H9 (cell line): Measurements from ENCODE around the gene GNAS-AS1. TPM values are rescaled to one million over a fixed set of nuclear protein-coding genes. Genes with fewer than 3 reads are reported as not detected.

Experiments used
- DNase-seq: peaks from one replicate; pipeline ENCODE4 v3.0.0-alpha.2; 2017
- H2AFZ ChIP-seq: one replicate; pipeline ENCODE4 v1.6.1; 2013; ENCODE audit warnings: mild to moderate bottlenecking, low read length, control low read depth, moderate library complexity
- H2AK5ac ChIP-seq: 2 replicates; pipeline ENCODE4 v1.6.1; 2013; ENCODE audit warnings: low read length, control low read depth, mixed read lengths; ENCODE audit not compliant: insufficient read length
- H2BK120ac ChIP-seq: one replicate; pipeline ENCODE4 v1.6.1; 2013; ENCODE audit warnings: low read depth, mild to moderate bottlenecking, low read length, control low read depth, inconsistent platforms; ENCODE audit not compliant: poor library complexity, severe bottlenecking
- H2BK12ac ChIP-seq: 2 replicates; pipeline ENCODE4 v1.6.1; 2013; ENCODE audit warnings: low read length, control low read depth, mixed read lengths, low read depth; ENCODE audit not compliant: insufficient read length
- H2BK15ac ChIP-seq: 2 replicates; pipeline ENCODE4 v1.6.1; 2013; ENCODE audit warnings: low read depth, low read length, control low read depth
- H2BK20ac ChIP-seq: one replicate; pipeline ENCODE4 v1.6.1; 2013; ENCODE audit warnings: low read depth, mild to moderate bottlenecking, low read length, control low read depth, inconsistent platforms; ENCODE audit not compliant: poor library complexity, severe bottlenecking
- H2BK5ac ChIP-seq: 2 replicates; pipeline ENCODE4 v1.6.1; 2013; ENCODE audit warnings: low read length, control low read depth, mixed read lengths; ENCODE audit not compliant: insufficient read length
- H3K14ac ChIP-seq: 2 replicates; pipeline ENCODE4 v1.6.1; 2013; ENCODE audit warnings: low read length, control low read depth; ENCODE audit not compliant: insufficient read depth
- H3K18ac ChIP-seq: 2 replicates; pipeline ENCODE4 v1.6.1; 2013; ENCODE audit warnings: low read depth, mild to moderate bottlenecking, mixed read lengths, low read length, control low read depth; ENCODE audit not compliant: insufficient read length
- H3K23ac ChIP-seq: 2 replicates; pipeline ENCODE4 v1.6.1; 2013; ENCODE audit warnings: low read length, control low read depth, mixed read lengths, low read depth; ENCODE audit not compliant: insufficient read length
- H3K23me2 ChIP-seq: 2 replicates; pipeline ENCODE4 v1.6.1; 2013; ENCODE audit warnings: low read depth, mild to moderate bottlenecking, mixed read lengths, low read length, control low read depth; ENCODE audit not compliant: insufficient read length, poor library complexity, severe bottlenecking
- H3K27ac ChIP-seq: 2 replicates; pipeline ENCODE4 v1.5.1; 2013; ENCODE audit warnings: low read length, control low read depth, mixed read lengths, low read depth; ENCODE audit not compliant: insufficient read length
- H3K27me3 ChIP-seq: 2 replicates; pipeline ENCODE4 v1.6.1; 2013; ENCODE audit warnings: low read length, control low read depth, inconsistent platforms; ENCODE audit not compliant: insufficient read depth
- H3K4ac ChIP-seq: 2 replicates; pipeline ENCODE4 v1.6.1; 2013; ENCODE audit warnings: low read depth, mild to moderate bottlenecking, control low read depth, inconsistent platforms, low read length, moderate library complexity
- H3K4me1 ChIP-seq: 2 replicates; pipeline ENCODE4 v1.6.1; 2013; ENCODE audit warnings: low read length, control low read depth, inconsistent platforms; ENCODE audit not compliant: insufficient read depth
- H3K4me2 ChIP-seq: 2 replicates; pipeline ENCODE4 v1.6.1; 2013; ENCODE audit warnings: low read length, control low read depth, mixed read lengths; ENCODE audit not compliant: insufficient read length, insufficient read depth
- H3K56ac ChIP-seq: 2 replicates; pipeline ENCODE4 v1.6.1; 2013; ENCODE audit warnings: low read depth, mild to moderate bottlenecking, mixed read lengths, low read length, control low read depth; ENCODE audit not compliant: insufficient read length
- H3K79me1 ChIP-seq: 2 replicates; pipeline ENCODE4 v1.6.1; 2013; ENCODE audit warnings: low read depth, mild to moderate bottlenecking, moderate library complexity, low read length, control low read depth, inconsistent platforms; ENCODE audit not compliant: insufficient read depth, poor library complexity, severe bottlenecking
- H3K79me2 ChIP-seq: 2 replicates; pipeline ENCODE4 v1.6.1; 2013; ENCODE audit warnings: low read length, control low read depth, inconsistent platforms; ENCODE audit not compliant: insufficient read depth
- H3K9ac ChIP-seq: 2 replicates; pipeline ENCODE4 v1.6.1; 2013; ENCODE audit warnings: low read length, control low read depth, mixed read lengths; ENCODE audit not compliant: insufficient read length; ENCODE audit errors: extremely low read depth
- H3K9me3 ChIP-seq: one replicate; pipeline ENCODE4 v1.6.1; 2013; ENCODE audit warnings: low read depth, low read length, inconsistent platforms; ENCODE audit not compliant: control insufficient read depth
- H3T11ph ChIP-seq: one replicate; pipeline ENCODE4 v1.6.1; 2013; ENCODE audit warnings: mild to moderate bottlenecking, low read length, control low read depth, inconsistent platforms
- H4K20me1 ChIP-seq: one replicate; pipeline ENCODE4 v1.6.1; 2013; ENCODE audit not compliant: control insufficient read depth, insufficient read length, insufficient read depth
- H4K5ac ChIP-seq: 2 replicates; pipeline ENCODE4 v1.6.1; 2013; ENCODE audit warnings: low read depth, mild to moderate bottlenecking, mixed read lengths, low read length, control low read depth; ENCODE audit not compliant: insufficient read length
- H4K8ac ChIP-seq: replicated peaks from 2 replicates; pipeline ENCODE4 v1.6.1; 2013; ENCODE audit warnings: low read length, control low read depth, mixed read lengths, low read depth; ENCODE audit not compliant: insufficient read length
- H4K91ac ChIP-seq: 2 replicates; pipeline ENCODE4 v1.6.1; 2013; ENCODE audit warnings: low read depth, mild to moderate bottlenecking, moderate library complexity, mixed read lengths, low read length, control low read depth; ENCODE audit not compliant: insufficient read length
- H3K27ac Mint-ChIP-seq, 3 experiments: 2 replicates in 2 of 3; 3 replicates in 1 of 3; pipeline ENCODE4 v1.8.0; 2020 to 2021; ENCODE audit warnings: mixed read lengths in 3 of 3, mild to moderate bottlenecking in 1 of 3, moderate library complexity in 1 of 3
- H3K27me3 Mint-ChIP-seq: 2 replicates; pipeline ENCODE4 v1.8.0; 2021; ENCODE audit warnings: low read depth, mild to moderate bottlenecking, moderate library complexity, mixed read lengths
- H3K36me3 Mint-ChIP-seq, 3 experiments: 2 replicates in 2 of 3; 3 replicates in 1 of 3; pipeline ENCODE4 v1.8.0; 2020 to 2021; ENCODE audit warnings: low read depth in 3 of 3, mixed read lengths in 3 of 3; ENCODE audit not compliant: insufficient read depth in 1 of 3
- H3K4me1 Mint-ChIP-seq, 2 experiments: 2 replicates each; pipeline ENCODE4 v1.8.0; 2020; ENCODE audit warnings: mixed read lengths in 2 of 2
- H3K4me3 Mint-ChIP-seq, 2 experiments: 2 replicates in 1 of 2; 3 replicates in 1 of 2; pipeline ENCODE4 v1.8.0; 2020 to 2021; ENCODE audit warnings: mild to moderate bottlenecking in 2 of 2, mixed read lengths in 2 of 2, moderate library complexity in 1 of 2
- H3K9me3 Mint-ChIP-seq, 2 experiments: 2 replicates in 1 of 2; 3 replicates in 1 of 2; pipeline ENCODE4 v1.8.0; 2020; ENCODE audit warnings: mild to moderate bottlenecking in 2 of 2, mixed read lengths in 2 of 2, moderate library complexity in 1 of 2
- CTCF ChIP-seq: fragments of 200-600 bp; sonication (generic); conservative IDR thresholded peaks from 3 replicates; pipeline ENCODE4 v1.8.0; 2021; ENCODE audit warnings: antibody characterized with exemption, mild to moderate bottlenecking
- WGBS: extraction: QIAGEN DNeasy Blood & Tissue Kit; methylation state at CpG from one replicate; pipeline ENCODE4 v1.1.7; 2013; ENCODE audit warnings: missing lambda C conversion rate, low lambda C conversion rate, mixed read lengths; ENCODE audit not compliant: insufficient read length; ENCODE audit errors: extremely low coverage; 5-methylcytosine and 5-hydroxymethylcytosine counted together
- total RNA-seq: library from RNA; stranded (reverse); gene quantifications from 2 replicates; pipeline ENCODE4 v1.2.1, GENCODE V29; 2021

Gene GNAS-AS1
- total RNA-seq, 1 experiment from 2014 or later, result 11.3 TPM

GRCh38 chr20:58851969-58852458 lies 1.3 kb upstream of the GNAS-AS1 start:
- Histone ChIP-seq H2BK15ac (no peak overlapping the region), H4K20me1 (no peaks in the 10 kb centered on the region), H2BK120ac (no peak overlapping the region), H2BK5ac (no peak overlapping the region), H3K79me2 (peaks cover 29% of the 10 kb centered on the region; the same call in 1 of the 2 replicates), H3K9me3 (no peaks in the 10 kb centered on the region), H2BK20ac (no peak overlapping the region), H2AK5ac (no peak overlapping the region), H2BK12ac (no peak overlapping the region), H2AFZ (no peak overlapping the region), H3K23me2 (peaks cover 33% of the 10 kb centered on the region), H3K14ac (no peak overlapping the region), H3K9ac (no peak overlapping the region), H3K79me1 (no peaks in the 10 kb centered on the region), H3K56ac (no peak overlapping the region), H3K27me3 (peaks cover 35% of the 10 kb centered on the region; the same call in 1 of the 2 replicates), H3T11ph (no peak overlapping the region), H3K23ac (no peak overlapping the region), H3K18ac (no peak overlapping the region), H4K5ac (no peak overlapping the region), H3K4me1 (no peaks in the 10 kb centered on the region), H4K8ac (no peak overlapping the region), H3K27ac (no peak overlapping the region), H3K4me2 (peak overlapping the region; percentile 71), H4K91ac (no peak overlapping the region), H3K4ac (no peak overlapping the region)
- H3K36me3 Mint-ChIP-seq, result peaks cover 29 to 49% (median 37%) of the 10 kb centered on the region in 3 experiments
- H3K27me3 Mint-ChIP-seq, result peaks cover 66% of the 10 kb centered on the region
- peaks cover 50 to 64% of the 10 kb centered on the region in 2 experiments for H3K4me1 Mint-ChIP-seq
- DNase-seq, result no peak
- TF ChIP-seq CTCF, result no peak
- WGBS, result no CpG with 5 or more reads among the region's 23 CpGs
- peak overlapping the region; percentile 88 to 90 (median 88); a peak in 4 of 7 replicates for H3K27ac Mint-ChIP-seq
- H3K9me3 Mint-ChIP-seq, result peaks cover 14 to 19% of the 10 kb centered on the region in 2 experiments
- H3K4me3 Mint-ChIP-seq, result peak overlapping the region; percentile 92 to 94
